Neural progenitor cell (in vitro differentiated cells): ENCODE results near the gene NCOA1. TPM values are rescaled to one million over a fixed set of nuclear protein-coding genes. Genes with fewer than 3 reads are reported as not detected.

Source experiments
- DNase-seq: peaks from one replicate; pipeline ENCODE4 v3.0.0-alpha.2; 2016; ENCODE audit warnings: low spot score
- H2AFZ ChIP-seq: fragments of 200-600 bp; sonication (generic); replicated peaks from 2 replicates; pipeline ENCODE4 v1.6.1; 2016; ENCODE audit warnings: antibody characterized with exemption
- H3F3A ChIP-seq: fragments of 200-600 bp; sonication (generic); 2 replicates; pipeline ENCODE4 v1.6.1; 2016; ENCODE audit warnings: antibody characterized with exemption, low read depth
- H3K27ac ChIP-seq: fragments of 200-600 bp; sonication (generic); 2 replicates; pipeline ENCODE4 v1.5.1; 2016; ENCODE audit warnings: mild to moderate bottlenecking
- H3K27me3 ChIP-seq: fragments of 200-600 bp; sonication (generic); 2 replicates; pipeline ENCODE4 v1.6.1; 2016; ENCODE audit warnings: mild to moderate bottlenecking, moderate library complexity
- H3K36me3 ChIP-seq: fragments of 200-600 bp; sonication (generic); 2 replicates; pipeline ENCODE4 v1.5.1; 2016
- H3K4me1 ChIP-seq: fragments of 200-600 bp; sonication (generic); 2 replicates; pipeline ENCODE4 v1.6.1; 2016; ENCODE audit warnings: mixed run types
- H3K4me2 ChIP-seq: fragments of 200-600 bp; sonication (generic); 2 replicates; pipeline ENCODE4 v1.6.1; 2016
- H3K4me3 ChIP-seq: fragments of 200-600 bp; sonication (generic); 2 replicates; pipeline ENCODE4 v1.5.1; 2016
- H3K79me2 ChIP-seq: fragments of 200-600 bp; sonication (generic); 2 replicates; pipeline ENCODE4 v1.6.1; 2016; ENCODE audit warnings: low read depth
- H3K9ac ChIP-seq: fragments of 200-600 bp; sonication (generic); 2 replicates; pipeline ENCODE4 v1.6.1; 2016
- H3K9me3 ChIP-seq: fragments of 200-600 bp; sonication (generic); 2 replicates; pipeline ENCODE4 v1.5.1; 2016; ENCODE audit warnings: low read depth
- H4K20me1 ChIP-seq: fragments of 200-600 bp; sonication (generic); 2 replicates; pipeline ENCODE4 v1.6.1; 2016; ENCODE audit warnings: low read depth
- H3K27ac Mint-ChIP-seq: 3 replicates; pipeline ENCODE4 v1.8.0; 2021; ENCODE audit warnings: mixed read lengths
- H3K27me3 Mint-ChIP-seq: 2 replicates; pipeline ENCODE4 v1.8.0; 2022; ENCODE audit warnings: low read depth, mild to moderate bottlenecking, inconsistent platforms, moderate library complexity, mixed read lengths; ENCODE audit not compliant: insufficient read depth
- H3K36me3 Mint-ChIP-seq: 3 replicates; pipeline ENCODE4 v1.8.0; 2021; ENCODE audit warnings: mixed read lengths
- H3K4me1 Mint-ChIP-seq: 3 replicates; pipeline ENCODE4 v1.8.0; 2021; ENCODE audit warnings: mixed read lengths
- H3K4me3 Mint-ChIP-seq: 3 replicates; pipeline ENCODE4 v1.8.0; 2021; ENCODE audit warnings: mild to moderate bottlenecking, moderate library complexity, mixed read lengths
- H3K9me3 Mint-ChIP-seq: 3 replicates; pipeline ENCODE4 v1.8.0; 2020; ENCODE audit warnings: mixed read lengths
- EZH2 ChIP-seq: fragments of 200-600 bp; sonication (generic); IDR thresholded peaks from 2 replicates; pipeline ENCODE4 v1.6.1; 2017; ENCODE audit warnings: antibody characterized with exemption, mild to moderate bottlenecking, moderate library complexity
- EZH2phosphoT487 ChIP-seq: fragments of 200-600 bp; sonication (generic); IDR thresholded peaks from 2 replicates; pipeline ENCODE4 v1.6.1; 2017; ENCODE audit warnings: antibody characterized with exemption
- total RNA-seq: library from RNA; depleted of rRNA; stranded (reverse); fragments of >200 nt; gene quantifications from 2 replicates; pipeline ENCODE4 v1.2.3, GENCODE V29; 2015; ENCODE audit warnings: low replicate concordance
- TF ChIP-seq, protein P1 (sequence below): fragments of 200-600 bp; sonication (generic); IDR thresholded peaks from 2 replicates; pipeline ENCODE4 v1.5.1; 2017; ENCODE audit warnings: antibody characterized with exemption, mild to moderate bottlenecking

NCOA1 gene
- total RNA-seq, 1 donor from 2014 or later: 29.3 TPM

DNA sequence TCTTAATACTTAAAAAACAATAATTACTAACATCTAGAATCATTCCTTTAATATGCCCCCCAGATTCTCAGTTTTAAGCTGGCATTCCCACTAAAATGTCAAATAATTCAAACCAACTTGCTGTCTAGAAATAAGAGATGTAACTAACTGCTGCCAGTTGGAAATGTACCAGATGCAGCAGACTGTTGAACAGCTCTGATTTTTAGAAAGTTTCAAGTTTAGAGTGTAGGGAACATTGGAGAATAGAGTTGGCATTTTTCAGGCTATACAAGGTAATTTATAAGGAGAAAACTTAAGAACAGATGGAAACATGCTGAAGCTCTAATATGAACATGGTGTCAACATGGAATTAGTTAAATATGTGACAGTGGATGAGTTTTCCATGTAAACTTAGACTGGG, 200.8 kb downstream of the NCOA1 start:
- Histone ChIP-seq H3K27me3 (no peaks in the 10 kb centered on the region), H3F3A (no peaks in the 10 kb centered on the region), H3K9me3 (no peaks in the 10 kb centered on the region), H3K9ac (no peak overlapping the region), H3K4me3 (no peak overlapping the region), H3K79me2 (no peaks in the 10 kb centered on the region), H3K36me3 (no peaks in the 10 kb centered on the region), H3K27ac (no peak overlapping the region), H4K20me1 (no peaks in the 10 kb centered on the region), H2AFZ (no peak overlapping the region), H3K4me1 (no peaks in the 10 kb centered on the region), H3K4me2 (no peak overlapping the region)
- DNase-seq: no peak
- Mint-ChIP-seq H3K4me1 (no peaks in the 10 kb centered on the region), H3K27ac (no peak overlapping the region), H3K27me3 (no peaks in the 10 kb centered on the region), H3K4me3 (no peak overlapping the region), H3K36me3 (peaks cover 7% of the 10 kb centered on the region), H3K9me3 (no peaks in the 10 kb centered on the region)
- no peak for TF ChIP-seq EZH2phosphoT487
- TF ChIP-seq, protein P1, sequence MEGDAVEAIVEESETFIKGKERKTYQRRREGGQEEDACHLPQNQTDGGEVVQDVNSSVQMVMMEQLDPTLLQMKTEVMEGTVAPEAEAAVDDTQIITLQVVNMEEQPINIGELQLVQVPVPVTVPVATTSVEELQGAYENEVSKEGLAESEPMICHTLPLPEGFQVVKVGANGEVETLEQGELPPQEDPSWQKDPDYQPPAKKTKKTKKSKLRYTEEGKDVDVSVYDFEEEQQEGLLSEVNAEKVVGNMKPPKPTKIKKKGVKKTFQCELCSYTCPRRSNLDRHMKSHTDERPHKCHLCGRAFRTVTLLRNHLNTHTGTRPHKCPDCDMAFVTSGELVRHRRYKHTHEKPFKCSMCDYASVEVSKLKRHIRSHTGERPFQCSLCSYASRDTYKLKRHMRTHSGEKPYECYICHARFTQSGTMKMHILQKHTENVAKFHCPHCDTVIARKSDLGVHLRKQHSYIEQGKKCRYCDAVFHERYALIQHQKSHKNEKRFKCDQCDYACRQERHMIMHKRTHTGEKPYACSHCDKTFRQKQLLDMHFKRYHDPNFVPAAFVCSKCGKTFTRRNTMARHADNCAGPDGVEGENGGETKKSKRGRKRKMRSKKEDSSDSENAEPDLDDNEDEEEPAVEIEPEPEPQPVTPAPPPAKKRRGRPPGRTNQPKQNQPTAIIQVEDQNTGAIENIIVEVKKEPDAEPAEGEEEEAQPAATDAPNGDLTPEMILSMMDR: no peak
- no peak for TF ChIP-seq EZH2

DNA sequence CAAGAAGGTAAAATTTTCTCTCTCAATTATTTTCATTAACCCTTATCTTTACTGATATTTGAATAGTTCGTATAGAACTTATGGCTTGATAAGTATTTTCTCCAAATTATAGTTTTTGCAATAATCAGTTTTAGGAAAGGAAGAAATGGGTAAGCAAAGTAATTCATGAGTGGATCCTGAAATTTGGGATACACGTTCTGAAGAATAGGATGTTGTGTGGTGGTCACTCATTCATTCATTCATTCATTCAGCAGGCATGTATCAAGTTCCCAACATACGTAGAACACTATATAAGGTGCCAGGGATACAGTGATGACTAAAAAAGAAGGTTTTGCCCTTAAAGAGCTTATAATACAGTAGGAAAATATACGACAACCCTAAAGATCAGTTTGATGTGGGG, 206.7 kb downstream of the NCOA1 start:
- Mint-ChIP-seq H3K27me3 (no peaks in the 10 kb centered on the region), H3K27ac (no peak overlapping the region), H3K4me3 (no peak overlapping the region), H3K36me3 (peaks cover 4% of the 10 kb centered on the region), H3K9me3 (no peaks in the 10 kb centered on the region), H3K4me1 (no peaks in the 10 kb centered on the region)
- Histone ChIP-seq H4K20me1 (no peaks in the 10 kb centered on the region), H3K27ac (no peak overlapping the region), H3F3A (no peaks in the 10 kb centered on the region), H3K36me3 (no peaks in the 10 kb centered on the region), H2AFZ (no peak overlapping the region), H3K4me1 (no peaks in the 10 kb centered on the region), H3K79me2 (no peaks in the 10 kb centered on the region), H3K27me3 (no peaks in the 10 kb centered on the region), H3K9ac (no peak overlapping the region), H3K9me3 (no peaks in the 10 kb centered on the region), H3K4me2 (no peak overlapping the region), H3K4me3 (no peak overlapping the region)
- no peak for DNase-seq
- TF ChIP-seq EZH2 (no peak), EZH2phosphoT487 (no peak)
- TF ChIP-seq, protein P1: no peak

DNA sequence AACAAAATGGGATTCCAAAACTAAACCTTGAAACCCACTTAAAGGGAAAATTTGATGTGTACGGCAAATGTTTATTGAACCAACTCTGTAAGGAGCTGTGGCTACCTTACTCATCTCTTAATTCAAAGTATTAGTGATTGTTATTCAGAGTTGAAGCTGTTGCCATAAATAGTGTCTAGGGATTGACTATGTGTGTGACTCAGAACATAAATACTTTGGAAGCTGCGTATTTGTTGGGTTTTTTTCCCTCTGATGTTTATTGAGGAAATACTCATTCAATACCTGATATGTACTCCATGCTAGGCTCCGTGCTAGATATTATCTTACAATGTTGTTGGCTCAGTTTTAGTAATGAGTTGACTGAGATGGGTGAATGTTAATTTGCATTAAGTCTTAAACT, 211.7 kb downstream of the NCOA1 start:
- H3F3A ChIP-seq: no peaks in the 10 kb centered on the region
- H3K4me1 Mint-ChIP-seq: peaks cover 4% of the 10 kb centered on the region
- DNase-seq: no peak
- H3K36me3 Mint-ChIP-seq: peaks cover 7% of the 10 kb centered on the region
- H3K4me2 ChIP-seq: no peak overlapping the region
- no peaks in the 10 kb centered on the region for H3K36me3 ChIP-seq
- H3K27ac ChIP-seq: no peak overlapping the region
- H3K9ac ChIP-seq: no peak overlapping the region
- H3K9me3 ChIP-seq: no peaks in the 10 kb centered on the region
- no peak overlapping the region for H3K27ac Mint-ChIP-seq
- no peak overlapping the region for H3K4me3 Mint-ChIP-seq
- no peaks in the 10 kb centered on the region for H3K79me2 ChIP-seq
- peaks cover 2% of the 10 kb centered on the region for H3K27me3 Mint-ChIP-seq
- no peaks in the 10 kb centered on the region for H3K9me3 Mint-ChIP-seq
- no peak overlapping the region for H3K4me3 ChIP-seq
- TF ChIP-seq EZH2: no peak
- TF ChIP-seq, protein P1: no peak
- TF ChIP-seq EZH2phosphoT487: no peak
- H3K4me1 ChIP-seq: no peaks in the 10 kb centered on the region
- H2AFZ ChIP-seq: no peak overlapping the region
- H4K20me1 ChIP-seq: no peaks in the 10 kb centered on the region
- no peaks in the 10 kb centered on the region for H3K27me3 ChIP-seq

GRCh38 chr2:24704692-24705091, 213.6 kb downstream of the NCOA1 start:
- TF ChIP-seq, protein P1: no peak
- no peak for TF ChIP-seq EZH2
- TF ChIP-seq EZH2phosphoT487: no peak
- no peak overlapping the region for H3K27ac Mint-ChIP-seq

More at GRCh38 chr2:24704692-24705091, 213.6 kb downstream of the NCOA1 start:
- Histone ChIP-seq H3F3A (no peaks in the 10 kb centered on the region), H2AFZ (no peak overlapping the region), H3K27me3 (no peaks in the 10 kb centered on the region), H3K9me3 (no peaks in the 10 kb centered on the region), H3K9ac (no peak overlapping the region), H4K20me1 (no peaks in the 10 kb centered on the region), H3K4me3 (no peak overlapping the region), H3K4me2 (no peak overlapping the region), H3K4me1 (no peaks in the 10 kb centered on the region), H3K36me3 (no peaks in the 10 kb centered on the region), H3K27ac (no peak overlapping the region), H3K79me2 (no peaks in the 10 kb centered on the region)
- no peak overlapping the region for H3K4me3 Mint-ChIP-seq
- peaks cover 7% of the 10 kb centered on the region for H3K36me3 Mint-ChIP-seq
- no peak for DNase-seq
- peaks cover 4% of the 10 kb centered on the region for H3K4me1 Mint-ChIP-seq
- peaks cover 2% of the 10 kb centered on the region for H3K27me3 Mint-ChIP-seq
- H3K9me3 Mint-ChIP-seq: no peaks in the 10 kb centered on the region
